Endodermal cell (in vitro differentiated cells): Measurements from ENCODE around the gene ATE1. TPM values are rescaled to one million over a fixed set of nuclear protein-coding genes. Genes with fewer than 3 reads are reported as not detected.
"Not testable (repeated sequence)": the region's sequence is repeated elsewhere in the genome, so short reads cannot be mapped to it uniquely, and the experiment has no call there.

Experiments used
- DNase-seq: peaks from one replicate; pipeline ENCODE4 v3.0.0-alpha.2; 2017
- H3K27ac ChIP-seq: 2 replicates; pipeline ENCODE4 v1.5.1; 2013; ENCODE audit warnings: mild to moderate bottlenecking, low read depth, low read length, moderate library complexity
- H3K27me3 ChIP-seq: 2 replicates; pipeline ENCODE4 v1.6.1; 2013; ENCODE audit warnings: mild to moderate bottlenecking, low read length, moderate library complexity; ENCODE audit not compliant: insufficient read depth, control insufficient read depth, poor library complexity, severe bottlenecking
- H3K36me3 ChIP-seq: 2 replicates; pipeline ENCODE4 v1.7.0; 2013; ENCODE audit warnings: mild to moderate bottlenecking, low read length, moderate library complexity; ENCODE audit not compliant: control insufficient read depth, insufficient read depth
- H3K4me1 ChIP-seq: one replicate; pipeline ENCODE4 v1.7.0; 2013; ENCODE audit warnings: low read length; ENCODE audit not compliant: control insufficient read depth, insufficient read depth
- H3K4me3 ChIP-seq: 2 replicates; pipeline ENCODE4 v1.5.1; 2013; ENCODE audit warnings: mild to moderate bottlenecking, low read length, moderate library complexity
- H3K9ac ChIP-seq: 2 replicates; pipeline ENCODE4 v1.6.1; 2013; ENCODE audit warnings: mild to moderate bottlenecking, low read length, moderate library complexity; ENCODE audit not compliant: poor library complexity, severe bottlenecking; ENCODE audit errors: extremely low read depth
- H3K9me3 ChIP-seq: 2 replicates; pipeline ENCODE4 v1.6.1; 2013; ENCODE audit warnings: mild to moderate bottlenecking, low read length, moderate library complexity; ENCODE audit not compliant: control insufficient read depth
- H3K27ac Mint-ChIP-seq: 2 replicates; pipeline ENCODE4 v1.8.0; 2020; ENCODE audit warnings: mixed read lengths
- H3K27me3 Mint-ChIP-seq: 2 replicates; pipeline ENCODE4 v1.8.0; 2021; ENCODE audit warnings: mild to moderate bottlenecking, mixed read lengths; ENCODE audit not compliant: insufficient read depth
- H3K36me3 Mint-ChIP-seq: 2 replicates; pipeline ENCODE4 v1.8.0; 2020; ENCODE audit warnings: low read depth, mixed read lengths
- H3K4me1 Mint-ChIP-seq: 2 replicates; pipeline ENCODE4 v1.8.0; 2020; ENCODE audit warnings: mixed read lengths
- H3K4me3 Mint-ChIP-seq: 2 replicates; pipeline ENCODE4 v1.8.0; 2020; ENCODE audit warnings: mild to moderate bottlenecking, moderate library complexity, mixed read lengths
- H3K9me3 Mint-ChIP-seq: 2 replicates; pipeline ENCODE4 v1.8.0; 2020; ENCODE audit warnings: mild to moderate bottlenecking, mixed read lengths
- WGBS, 2 experiments: methylation state at CpG; one replicate each; pipeline versions ENCODE4 v1.1.5 to v1.1.7; 2013; ENCODE audit warnings: missing lambda C conversion rate in 2 of 2, mixed read lengths in 1 of 2; ENCODE audit not compliant: insufficient coverage in 1 of 2, insufficient read length in 1 of 2; 5-methylcytosine and 5-hydroxymethylcytosine counted together
- total RNA-seq, 2 donors: library from RNA; stranded (reverse); fragmentation: NEBNext Ultra II Directional in 1 of 2; extraction: Animal tissue kit (Norgen Biotek cat#: 25700) in 1 of 2; gene quantifications; 2 replicates in 1 of 2; 3 replicates in 1 of 2; pipeline ENCODE4 v1.2.1, GENCODE V29; 2021
- TF ChIP-seq, protein P1 (sequence below): fragments of 200-600 bp; sonication (generic); conservative IDR thresholded peaks from 2 replicates; pipeline ENCODE4 v1.5.0; 2021; ENCODE audit warnings: antibody characterized with exemption, mild to moderate bottlenecking

Gene ATE1
- total RNA-seq, 2 donors from 2014 or later: 31.2 to 32.2 TPM

DNA sequence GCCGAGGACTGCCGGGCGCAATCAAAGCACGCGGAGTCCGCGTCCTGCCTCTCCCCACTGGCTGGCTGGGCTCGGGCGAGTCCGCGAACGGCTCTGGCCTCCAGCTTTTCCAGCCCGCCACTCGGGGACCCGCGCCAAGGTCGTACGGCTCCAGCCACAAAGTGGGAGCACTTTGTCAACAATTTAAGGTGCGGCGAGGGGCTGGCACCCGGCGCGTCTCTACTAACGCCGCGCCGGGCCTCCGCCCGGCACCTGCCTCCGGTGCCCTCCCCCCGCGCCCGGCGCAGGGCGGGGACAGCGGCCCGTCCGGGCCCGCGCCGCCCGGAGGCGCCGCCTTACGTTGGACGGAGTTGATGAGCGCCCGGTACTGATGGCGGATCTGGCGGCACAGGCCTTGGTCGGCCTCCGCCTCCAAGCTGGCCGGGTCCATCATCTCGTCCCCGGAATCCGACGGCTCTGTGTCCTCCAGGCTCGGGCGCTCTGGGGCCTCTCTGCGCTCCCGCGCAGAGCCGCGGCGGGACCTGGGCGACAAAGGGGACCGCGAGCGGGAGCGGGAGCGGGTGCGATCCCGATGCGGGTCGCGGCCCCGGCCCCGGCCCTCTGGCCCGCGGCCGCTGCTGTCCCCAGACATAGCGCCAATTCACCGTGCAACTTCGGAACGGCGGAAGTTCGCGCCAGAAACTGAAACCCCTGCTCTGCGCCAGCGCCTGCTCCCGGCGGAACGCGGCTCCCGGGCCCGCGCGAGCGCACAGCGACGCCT lies 46.9 kb upstream of the ATE1 start, which contains the start of gene NSMCE4A:
Gene NSMCE4A (minus strand): TSS at position 683 of the 760 bp plus-strand sequence. CDS start 52 bp downstream, at position 631.
- TF ChIP-seq, protein P1, sequence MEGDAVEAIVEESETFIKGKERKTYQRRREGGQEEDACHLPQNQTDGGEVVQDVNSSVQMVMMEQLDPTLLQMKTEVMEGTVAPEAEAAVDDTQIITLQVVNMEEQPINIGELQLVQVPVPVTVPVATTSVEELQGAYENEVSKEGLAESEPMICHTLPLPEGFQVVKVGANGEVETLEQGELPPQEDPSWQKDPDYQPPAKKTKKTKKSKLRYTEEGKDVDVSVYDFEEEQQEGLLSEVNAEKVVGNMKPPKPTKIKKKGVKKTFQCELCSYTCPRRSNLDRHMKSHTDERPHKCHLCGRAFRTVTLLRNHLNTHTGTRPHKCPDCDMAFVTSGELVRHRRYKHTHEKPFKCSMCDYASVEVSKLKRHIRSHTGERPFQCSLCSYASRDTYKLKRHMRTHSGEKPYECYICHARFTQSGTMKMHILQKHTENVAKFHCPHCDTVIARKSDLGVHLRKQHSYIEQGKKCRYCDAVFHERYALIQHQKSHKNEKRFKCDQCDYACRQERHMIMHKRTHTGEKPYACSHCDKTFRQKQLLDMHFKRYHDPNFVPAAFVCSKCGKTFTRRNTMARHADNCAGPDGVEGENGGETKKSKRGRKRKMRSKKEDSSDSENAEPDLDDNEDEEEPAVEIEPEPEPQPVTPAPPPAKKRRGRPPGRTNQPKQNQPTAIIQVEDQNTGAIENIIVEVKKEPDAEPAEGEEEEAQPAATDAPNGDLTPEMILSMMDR: peak; percentile 77
- peak within 1 kb of the TSS; percentile 76 for H3K4me3 Mint-ChIP-seq
- H3K36me3 Mint-ChIP-seq: peaks cover 45% of the 10 kb centered on the region
- H3K27me3 Mint-ChIP-seq: peaks cover 1% of the 10 kb centered on the region
- peak; percentile 94 for DNase-seq
- WGBS, 2 experiments: 0 to 2% methylated on average over 9 to 101 of the region's 101 CpGs
- Histone ChIP-seq H3K4me1 (no peaks in the 10 kb centered on the region), H3K27me3 (no peaks in the 10 kb centered on the region), H3K27ac (peak within 1 kb of the TSS; percentile 93), H3K4me3 (peak within 1 kb of the TSS; percentile 94), H3K9ac (peak within 1 kb of the TSS; percentile 81), H3K9me3 (peaks cover 21% of the 10 kb centered on the region), H3K36me3 (peaks cover 17% of the 10 kb centered on the region)
- H3K4me1 Mint-ChIP-seq: peaks cover 8% of the 10 kb centered on the region
- peaks cover 28% of the 10 kb centered on the region for H3K9me3 Mint-ChIP-seq
- H3K27ac Mint-ChIP-seq: peak within 1 kb of the TSS; percentile 74

DNA sequence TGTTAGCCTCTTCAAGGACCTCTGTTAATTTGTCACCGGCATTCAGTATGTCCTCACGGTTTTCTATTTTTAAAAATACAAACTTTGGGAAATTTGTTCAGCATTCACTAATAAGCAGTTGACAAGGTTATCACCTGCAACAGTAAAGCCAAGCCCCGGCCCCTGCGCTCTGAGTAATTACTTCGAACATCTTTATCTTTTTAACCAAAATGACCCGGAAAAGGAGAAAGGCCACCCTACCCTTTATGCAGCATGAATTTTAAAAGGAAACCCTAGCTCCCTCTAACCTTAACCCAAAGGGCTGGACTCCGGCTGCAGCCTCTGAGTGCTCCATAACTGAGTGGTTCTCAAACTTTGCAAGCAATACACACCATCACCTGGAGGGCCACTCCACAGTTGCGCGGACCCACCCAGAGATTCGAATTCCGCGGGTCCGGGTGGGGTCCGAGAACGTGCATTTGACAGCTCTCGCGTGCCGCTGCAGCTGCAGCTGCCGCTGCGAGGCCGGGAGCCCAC lies 46.2 kb upstream of the ATE1 start:
- Histone ChIP-seq H3K27me3 (no peaks in the 10 kb centered on the region), H3K4me3 (peak overlapping the region; percentile 94), H3K36me3 (peaks cover 23% of the 10 kb centered on the region), H3K4me1 (no peaks in the 10 kb centered on the region), H3K9ac (peak overlapping the region; percentile 81), H3K27ac (no peak overlapping the region), H3K9me3 (peaks cover 21% of the 10 kb centered on the region)
- TF ChIP-seq, protein P1: peak; percentile 15
- Mint-ChIP-seq H3K36me3 (peaks cover 48% of the 10 kb centered on the region), H3K9me3 (peaks cover 28% of the 10 kb centered on the region), H3K4me1 (peaks cover 8% of the 10 kb centered on the region), H3K27ac (peak overlapping the region; percentile 74), H3K4me3 (peak overlapping the region; percentile 76), H3K27me3 (peaks cover 1% of the 10 kb centered on the region)
- WGBS, 2 experiments: 15 to 67% methylated on average over 4 to 21 of the region's 21 CpGs
- DNase-seq: no peak

DNA sequence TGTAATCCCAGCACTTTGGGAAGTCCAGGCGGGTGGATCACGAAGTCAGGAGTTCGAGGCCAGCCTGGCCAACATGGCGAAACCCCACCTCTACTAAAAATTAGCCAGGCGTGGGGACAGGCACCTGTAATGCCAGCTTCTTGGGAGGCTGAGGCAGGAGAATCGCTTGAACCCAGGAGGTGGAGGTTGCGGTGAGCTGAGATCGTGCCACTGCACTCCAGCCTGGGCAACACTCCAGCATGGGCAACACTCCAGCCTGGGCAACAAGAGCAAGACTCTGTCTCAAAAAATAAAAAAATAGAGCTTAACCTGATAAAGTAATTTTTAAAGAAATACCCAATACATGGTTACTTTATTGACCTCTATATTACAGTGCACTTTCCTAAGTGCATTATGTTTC lies 41.3 kb upstream of the ATE1 start:
- H3K27ac ChIP-seq, H3K27me3 Mint-ChIP-seq, H3K4me3 Mint-ChIP-seq, H3K9me3 Mint-ChIP-seq, H3K27ac Mint-ChIP-seq, H3K9ac ChIP-seq, H3K4me1 Mint-ChIP-seq, DNase-seq, H3K4me3 ChIP-seq, H3K27me3 ChIP-seq, H3K9me3 ChIP-seq, H3K4me1 ChIP-seq: not testable (repeated sequence)
- peaks cover 63% of the 10 kb centered on the region for H3K36me3 Mint-ChIP-seq
- H3K36me3 ChIP-seq: peaks cover 60% of the 10 kb centered on the region
- WGBS, 2 experiments: 89 to 96% methylated on average over 3 to 8 of the region's 8 CpGs
